Measurements from ENCODE around the gene LSAMP. TPM values are rescaled to one million over a fixed set of nuclear protein-coding genes. Genes with fewer than 3 reads are reported as not detected.

The LSAMP gene
- total and polyA plus RNA-seq, 2 of the 8 experiments (the other 6 are each of a cell fraction or from before 2014, with no cell fraction given): 1.8 to 5.7 TPM

DNA sequence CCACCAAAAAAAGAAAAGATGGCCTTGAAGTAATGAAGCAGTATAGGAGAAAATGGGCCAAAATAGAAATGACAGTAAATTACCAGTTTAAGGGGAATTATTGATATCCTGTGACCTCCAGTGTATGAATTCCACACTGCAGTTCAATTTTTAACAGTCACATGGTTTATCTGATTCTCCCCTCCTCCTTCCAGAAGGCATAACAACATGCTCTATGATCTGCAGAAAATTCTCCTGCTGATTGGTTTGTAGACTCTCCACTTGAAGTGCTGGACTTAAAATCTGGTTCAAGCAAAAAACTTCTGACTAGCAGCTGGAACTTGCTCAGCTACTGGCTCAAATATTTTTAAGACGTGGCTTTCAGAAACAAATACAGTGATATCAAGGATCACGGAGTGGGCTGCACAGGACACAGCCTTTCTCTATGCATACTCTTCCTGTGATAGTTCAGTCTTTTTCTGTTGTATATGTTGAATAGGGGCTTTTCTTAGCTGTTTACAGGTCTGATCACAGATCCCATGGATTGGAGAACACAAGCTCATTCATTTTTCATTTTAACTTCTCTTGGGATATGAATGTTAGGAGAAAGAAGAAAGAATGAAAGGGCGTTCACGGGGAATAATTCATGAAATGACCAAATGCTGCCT lies 211.5 kb downstream of the LSAMP start:
- Histone ChIP-seq H3K4me3 (ENCODE audit: extremely low read depth in 1 of 4, insufficient read depth in 2 of 4, low read depth in 3 of 4, low read length in 4 of 4) (no peak overlapping the region), H2AK5ac (ENCODE audit: low read depth, low read length) (no peak overlapping the region), H3K27ac (ENCODE audit: low read depth, low read length) (no peak overlapping the region), H3K56ac (replicated peaks; ENCODE audit: insufficient read length, low read depth, low read length) (no peak overlapping the region), H3K27me3 (replicated peaks in 1 of 4; ENCODE audit: control insufficient read depth in 3 of 4, extremely low read depth in 1 of 4, insufficient read depth in 3 of 4, low read length in 3 of 4) (no peaks in the 10 kb centered on the region), H2BK15ac (ENCODE audit: low read length) (no peak overlapping the region), H4K91ac (replicated peaks; ENCODE audit: insufficient read length, low read length) (no peak overlapping the region), H3K79me1 (ENCODE audit: low read depth, low read length) (no peaks in the 10 kb centered on the region), H3K36me3 (ENCODE audit: control insufficient read depth in 2 of 4, insufficient read depth in 4 of 4, low read length in 3 of 4) (no peaks in the 10 kb centered on the region), H3K4me1 (replicated peaks in 1 of 4; ENCODE audit: control insufficient read depth in 3 of 4, insufficient read depth in 4 of 4, low read length in 3 of 4) (no peaks in the 10 kb centered on the region), H2BK12ac (ENCODE audit: low read depth, low read length) (no peak overlapping the region), H2BK20ac (ENCODE audit: low read length) (no peak overlapping the region), H3K23ac (ENCODE audit: insufficient read length) (no peak overlapping the region), H2AFZ (ENCODE audit: low read length) (no peak overlapping the region), H3K79me2 (ENCODE audit: control insufficient read depth in 1 of 2, insufficient read depth in 2 of 2, low read length in 2 of 2) (no peaks in the 10 kb centered on the region), H3K4me2 (ENCODE audit: insufficient read depth in 1 of 2, low read depth in 2 of 2, low read length in 2 of 2) (no peak overlapping the region), H2BK120ac (replicated peaks; ENCODE audit: low read depth, low read length) (no peak overlapping the region), H3K4ac (replicated peaks; ENCODE audit: insufficient read length, low read depth, low read length) (no peak overlapping the region), H3K23me2 (ENCODE audit: low read depth, low read length) (no peaks in the 10 kb centered on the region; the same call in 1 of the 2 replicates), H3K18ac (ENCODE audit: extremely low read depth, low read length) (no peak overlapping the region), H3K9ac (replicated peaks in 1 of 4; ENCODE audit: extremely low read depth in 1 of 4, low read depth in 3 of 4, low read length in 3 of 4) (no peak overlapping the region), H4K8ac (ENCODE audit: extremely low read depth, insufficient read depth, low read length) (no peak overlapping the region), H3K14ac (ENCODE audit: insufficient read length) (no peak overlapping the region), H3K9me3 (ENCODE audit: insufficient read depth in 2 of 2, low read depth in 1 of 2, low read length in 1 of 2) (no peaks in the 10 kb centered on the region), H4K20me1 (replicated peaks in 1 of 2; ENCODE audit: control insufficient read depth in 1 of 2, insufficient read depth in 2 of 2, low read length in 2 of 2) (no peaks in the 10 kb centered on the region), H2BK5ac (ENCODE audit: low read depth, low read length) (no peak overlapping the region), H4K5ac (ENCODE audit: insufficient read length, low read depth, low read length) (no peak overlapping the region)
- DNase-seq (ENCODE audit: low read depth in 1 of 2, low spot score in 2 of 2) (no peak), FAIRE-seq (no peak)
- CTCF ChIA-PET (ENCODE audit: partially characterized antibody): interaction anchor here (0.6 to 0.9 kb wide), 3 partner anchors 26 to 203 kb away, joined by 3 read pairs; no protein-coding TSS in a partner anchor
- POLR2A ChIA-PET (ENCODE audit: partially characterized antibody): no interaction called here
- TF ChIP-seq KDM1A (IDR thresholded peaks at IDR 0.05; ENCODE audit: borderline replicate concordance, low read length) (no peak), HDAC6 (IDR thresholded peaks at IDR 0.05; ENCODE audit: low read depth, low read length) (no peak), JUN (IDR thresholded peaks at IDR 0.05; ENCODE audit: low read depth, low read length) (no peak)
- TF ChIP-seq, protein P1, sequence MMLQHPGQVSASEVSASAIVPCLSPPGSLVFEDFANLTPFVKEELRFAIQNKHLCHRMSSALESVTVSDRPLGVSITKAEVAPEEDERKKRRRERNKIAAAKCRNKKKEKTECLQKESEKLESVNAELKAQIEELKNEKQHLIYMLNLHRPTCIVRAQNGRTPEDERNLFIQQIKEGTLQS (IDR thresholded peaks at IDR 0.05; ENCODE audit: insufficient read depth, low read depth, low read length): no peak
- 69% methylated on average over 4 of the region's 4 CpGs; no CpG with 5 or more reads in 1 of the 2 experiments for WGBS, 2 experiments (ENCODE audit: extremely low coverage in 1 of 2, insufficient coverage in 1 of 2, insufficient read length in 1 of 2, insufficient replicate concordance in 2 of 2, low coverage in 1 of 2, low lambda C conversion rate in 2 of 2, missing lambda C conversion rate in 1 of 2)

All from H1 (cell line).